WTC11 (cell line): ENCODE measurements around the gene EXOSC2. TPM values are rescaled to one million over a fixed set of nuclear protein-coding genes. Genes with fewer than 3 reads are reported as not detected.

Experiments used
- ARID4B ChIP-seq: sonication (generic); formaldehyde crosslinking; IDR thresholded peaks from 2 replicates; pipeline ENCODE4 v1.8.0; 2023; ENCODE audit warnings: missing genetic modification reagents, mild to moderate bottlenecking, borderline replicate concordance
- ATF6 ChIP-seq: sonication (generic); formaldehyde crosslinking; IDR thresholded peaks from 2 replicates; pipeline ENCODE4 v1.8.1; 2023; ENCODE audit warnings: mild to moderate bottlenecking, missing genetic modification reagents
- CREM ChIP-seq: sonication (generic); formaldehyde crosslinking; IDR thresholded peaks from 2 replicates; pipeline ENCODE4 v1.8.1; 2022; ENCODE audit warnings: mild to moderate bottlenecking, missing genetic modification reagents, moderate library complexity
- ELF4 ChIP-seq: sonication (generic); formaldehyde crosslinking; IDR thresholded peaks from 2 replicates; pipeline ENCODE4 v1.8.1; 2022; ENCODE audit warnings: low read depth, mild to moderate bottlenecking, moderate library complexity, missing genetic modification reagents
- HMGA2 ChIP-seq: fragments of 250-450 bp; sonication (Bioruptor Pico); IDR thresholded peaks from 2 replicates; pipeline ENCODE4 v1.4.0; 2021; ENCODE audit warnings: mild to moderate bottlenecking, moderate library complexity
- IRF1 ChIP-seq: sonication (generic); formaldehyde crosslinking; IDR thresholded peaks from 2 replicates; pipeline ENCODE4 v1.8.0; 2023; ENCODE audit warnings: missing genetic modification reagents
- NR1H2 ChIP-seq: sonication (generic); formaldehyde crosslinking; IDR thresholded peaks from 2 replicates; pipeline ENCODE4 v1.9.0; 2021; ENCODE audit warnings: mild to moderate bottlenecking, moderate library complexity, missing genetic modification reagents
- TEAD1 ChIP-seq: sonication (generic); formaldehyde crosslinking; IDR thresholded peaks from 2 replicates; pipeline ENCODE4 v1.8.0; 2022; ENCODE audit warnings: mild to moderate bottlenecking, missing genetic modification reagents
- TP53 ChIP-seq: sonication (generic); formaldehyde crosslinking; IDR thresholded peaks from 2 replicates; pipeline ENCODE4 v1.8.1; 2023; ENCODE audit warnings: mild to moderate bottlenecking, missing genetic modification reagents
- USF2 ChIP-seq: sonication (generic); formaldehyde crosslinking; IDR thresholded peaks from 2 replicates; pipeline ENCODE4 v1.8.1; 2023; ENCODE audit warnings: mild to moderate bottlenecking, missing genetic modification reagents, moderate library complexity
- ZNF232 ChIP-seq: sonication (generic); formaldehyde crosslinking; IDR thresholded peaks from 2 replicates; pipeline ENCODE4 v1.8.0; 2022; ENCODE audit warnings: mild to moderate bottlenecking, missing genetic modification reagents
- ZNF281 ChIP-seq: sonication (generic); formaldehyde crosslinking; IDR thresholded peaks from 2 replicates; pipeline ENCODE4 v1.8.0; 2023; ENCODE audit warnings: mild to moderate bottlenecking, missing genetic modification reagents
- ZNF317 ChIP-seq: sonication (generic); formaldehyde crosslinking; IDR thresholded peaks from 2 replicates; pipeline ENCODE4 v1.8.1; 2023; ENCODE audit warnings: low read depth, mild to moderate bottlenecking, moderate library complexity, missing genetic modification reagents, borderline replicate concordance
- ZNF532 ChIP-seq: fragments of 250-450 bp; sonication (Bioruptor Pico); IDR thresholded peaks from 2 replicates; pipeline ENCODE4 v1.9.0; 2021; ENCODE audit warnings: mild to moderate bottlenecking, borderline replicate concordance
- total RNA-seq: library from RNA; stranded (reverse); gene quantifications from 3 replicates; pipeline ENCODE4 v1.2.3, GENCODE V29; 2021

The EXOSC2 gene
- total RNA-seq, 1 experiment from 2014 or later = 76.1 TPM

- TF ChIP-seq ARID4B (CRISPR knock-in tag) = no peak
- no peak for TF ChIP-seq CREM (CRISPR knock-in tag)
- TF ChIP-seq ZNF232 = no peak
- no peak for TF ChIP-seq ZNF532 (CRISPR knock-in tag)
- no peak for TF ChIP-seq TEAD1 (CRISPR knock-in tag)
- no peak for TF ChIP-seq IRF1 (CRISPR knock-in tag)
- TF ChIP-seq TP53 = no peak
- TF ChIP-seq ATF6 (CRISPR knock-in tag) = no peak
- no peak for TF ChIP-seq ZNF317 (CRISPR knock-in tag)
- TF ChIP-seq ELF4 (CRISPR knock-in tag) = no peak
- TF ChIP-seq NR1H2 (CRISPR knock-in tag) = no peak
- TF ChIP-seq ZNF281 (CRISPR knock-in tag) = no peak
- TF ChIP-seq USF2 = no peak
- no peak for TF ChIP-seq HMGA2
Measured at GRCh38 chr9:130710822-130711352, 17.3 kb downstream of the EXOSC2 start (continued).
